Middle frontal gyrus (tissue), 1 donor: ENCODE measurements around the gene RBBP6.
A peak's percentile ranks its signal among the peaks of the same experiment; 100 is the strongest.

Source experiments
- DNase-seq: peaks from one replicate; pipeline ENCODE4 v3.0.0-alpha.2; 2015; ENCODE audit warnings: low spot score; ENCODE audit errors: extremely low spot score

The RBBP6 gene

GRCh38 chr16:24524855-24525677 lies 14.3 kb upstream of the RBBP6 start:
- no peak for DNase-seq

- DNase-seq = no peak
These were observed 13.3 kb upstream of the RBBP6 start for GRCh38 chr16:24525970-24526559.

GRCh38 chr16:24526701-24527495 lies 12.5 kb upstream of the RBBP6 start:
- no peak for DNase-seq

- DNase-seq = no peak
These were observed 8.2 kb upstream of the RBBP6 start for GRCh38 chr16:24531166-24531565.

GRCh38 chr16:24534620-24535019 lies 4.7 kb upstream of the RBBP6 start:
- no peak for DNase-seq

- no peak for DNase-seq
These were observed 3.5 kb upstream of the RBBP6 start for GRCh38 chr16:24535827-24536226.

- DNase-seq = no peak
These were observed 2.7 kb upstream of the RBBP6 start for GRCh38 chr16:24536671-24537070.

- DNase-seq = no peak
These were observed 1.7 kb upstream of the RBBP6 start for GRCh38 chr16:24537474-24538337.

DNA sequence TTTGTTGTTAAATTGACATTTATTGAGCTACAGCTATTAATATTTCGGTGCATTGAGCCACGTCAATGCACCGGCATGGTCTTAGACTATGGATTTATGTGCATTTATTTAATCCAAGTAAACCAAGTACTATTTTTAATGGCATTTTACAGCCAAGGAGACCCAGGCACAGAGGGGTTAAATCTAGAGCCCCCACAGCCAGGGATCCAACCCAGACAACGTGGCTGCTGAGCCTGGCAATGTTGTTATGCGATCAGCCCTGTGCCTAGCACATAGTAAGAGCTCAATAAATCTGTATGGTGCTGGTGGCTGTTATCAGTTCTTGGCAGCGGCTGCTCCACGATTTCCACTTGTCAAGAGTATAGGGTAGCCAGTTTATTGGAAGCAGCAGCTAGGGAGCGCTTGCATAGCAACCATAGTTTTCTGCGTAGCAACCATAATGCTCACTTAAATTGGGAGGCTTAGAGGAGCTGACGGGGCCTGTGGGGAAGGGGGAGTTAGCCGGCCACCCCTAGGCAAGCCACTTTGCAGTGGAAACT lies 541 bp upstream of the RBBP6 start:
- DNase-seq = peak; percentile 31

GRCh38 chr16:24539850-24540601 lies 660 bp downstream of the RBBP6 start:
- no peak for DNase-seq

DNA sequence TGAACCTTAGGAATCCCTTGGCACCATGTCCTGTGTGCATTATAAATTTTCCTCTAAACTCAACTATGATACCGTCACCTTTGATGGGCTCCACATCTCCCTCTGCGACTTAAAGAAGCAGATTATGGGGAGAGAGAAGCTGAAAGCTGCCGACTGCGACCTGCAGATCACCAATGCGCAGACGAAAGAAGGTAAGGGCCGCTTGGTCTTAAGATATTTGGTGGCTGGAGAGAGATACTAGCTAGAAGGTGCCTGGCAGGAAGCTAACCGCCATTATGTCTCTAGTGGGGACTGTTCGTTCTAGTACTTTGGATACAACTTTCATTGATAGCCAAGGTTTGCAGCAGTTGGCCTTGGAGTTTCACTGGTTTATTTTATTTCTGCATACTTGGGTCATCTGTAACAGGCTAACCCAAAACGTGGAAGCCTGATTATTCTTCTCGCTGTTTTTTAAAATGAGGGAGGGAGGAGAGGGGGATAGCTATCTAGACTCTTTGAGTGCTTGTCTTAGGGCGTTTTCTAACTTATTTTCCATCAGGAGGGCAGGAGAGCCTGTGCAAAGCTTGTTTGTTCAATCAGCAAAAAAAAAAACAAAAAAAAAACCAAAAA lies 1.3 kb downstream of the RBBP6 start:
- no peak for DNase-seq

DNA sequence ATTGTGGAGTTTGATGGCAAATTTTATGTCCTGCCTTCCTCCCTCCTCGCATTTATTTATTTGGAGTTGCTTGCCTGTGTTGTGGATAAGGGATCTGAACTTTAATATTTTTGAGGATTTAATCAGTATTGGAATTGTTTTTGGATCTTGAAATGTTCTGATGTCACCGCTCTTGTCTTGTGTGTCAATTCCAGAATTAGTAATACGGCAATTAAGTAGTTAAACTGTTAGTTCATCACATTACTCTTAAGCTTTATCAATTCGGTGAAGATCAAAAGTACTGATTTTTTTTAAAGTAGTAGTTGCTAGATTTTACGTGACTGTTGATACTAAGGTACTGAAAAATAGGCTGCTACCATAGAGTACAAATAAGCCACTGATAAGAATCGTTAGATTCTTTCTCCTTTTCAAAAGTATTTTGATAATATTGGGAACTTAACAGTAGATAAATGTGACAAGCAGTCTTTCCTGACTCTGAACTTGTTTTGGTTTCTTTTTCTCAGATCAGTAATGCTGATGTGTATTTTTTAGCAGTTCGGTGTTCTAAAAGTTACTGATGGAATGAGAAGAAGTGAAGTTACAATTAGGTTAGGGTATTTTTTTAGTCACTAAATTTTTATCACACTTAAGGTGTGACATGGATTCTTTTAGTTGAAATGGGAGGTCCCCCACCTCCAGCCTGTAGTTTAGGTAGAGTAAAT lies 2.0 kb downstream of the RBBP6 start:
- no peak for DNase-seq

GRCh38 chr16:24543949-24544348 lies 4.6 kb downstream of the RBBP6 start:
- no peak for DNase-seq

GRCh38 chr16:24544640-24545039 lies 5.3 kb downstream of the RBBP6 start:
- no peak for DNase-seq

GRCh38 chr16:24550295-24550694 lies 10.9 kb downstream of the RBBP6 start:
- no peak for DNase-seq

DNA sequence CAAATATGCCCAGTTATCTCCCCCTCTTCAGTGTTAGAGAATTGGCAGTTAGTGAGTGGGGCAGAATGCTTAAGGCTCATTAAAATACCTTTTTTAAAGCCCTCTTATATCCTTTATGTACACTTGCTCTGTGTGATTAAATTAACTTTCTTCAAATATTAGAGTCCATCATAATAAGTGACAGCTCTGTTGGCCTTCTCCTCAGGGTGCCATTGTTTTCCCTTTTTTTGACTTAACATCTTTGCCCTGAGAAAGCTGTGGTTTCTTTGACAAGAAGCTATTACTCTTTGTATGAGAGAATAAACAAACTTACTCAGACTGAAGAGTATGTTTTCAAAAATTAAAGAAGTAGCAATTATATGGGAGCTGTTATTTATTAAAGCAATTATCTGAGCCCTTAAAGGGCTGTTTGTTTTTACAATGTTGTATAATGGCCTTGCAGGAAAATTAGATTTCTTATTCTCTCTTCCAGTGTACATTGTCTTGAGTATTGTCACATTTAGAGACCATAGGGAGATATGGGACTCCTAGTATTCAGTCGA lies 13.4 kb downstream of the RBBP6 start:
- no peak for DNase-seq

GRCh38 chr16:24553983-24554382 lies 14.6 kb downstream of the RBBP6 start:
- DNase-seq = no peak

GRCh38 chr16:24555346-24555872 lies 16.0 kb downstream of the RBBP6 start:
- no peak for DNase-seq

- DNase-seq = no peak
These were observed 23.4 kb downstream of the RBBP6 start for GRCh38 chr16:24562811-24563210.
